DMS114 treated with DMSO at 0.1 percent for 48 hours (cell line): ENCODE results near the gene SNRNP40.
"Not testable (repeated sequence)": the region's sequence is repeated elsewhere in the genome, so short reads cannot be mapped to it uniquely, and the experiment has no call there.

ENCODE experiments used
- DNase-seq: peaks from one replicate; lab custom pipeline; 2025; ENCODE audit not compliant: unreplicated experiment; lab: John Stamatoyannopoulos, UW

SNRNP40 gene

DNA sequence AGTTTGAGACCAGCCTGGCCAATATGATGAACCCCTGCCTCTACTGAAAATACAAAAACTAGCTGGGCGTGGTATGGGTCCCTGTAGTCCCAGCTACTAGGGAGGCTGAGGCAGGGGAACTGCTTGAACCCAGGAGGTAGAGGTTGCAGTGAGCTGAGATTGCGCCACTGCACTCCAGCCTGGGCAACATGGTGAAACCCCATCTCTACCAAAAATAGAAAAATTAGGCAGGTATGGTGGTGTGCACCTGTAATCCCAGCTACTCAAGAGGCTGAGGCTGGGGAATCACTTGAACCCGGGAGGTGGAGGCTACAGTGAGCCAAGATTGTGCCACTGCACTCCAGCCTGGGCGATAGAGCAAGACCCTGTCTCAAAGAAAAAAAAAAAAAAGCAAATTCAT is 8.8 kb downstream of the SNRNP40 start:
- not testable (repeated sequence) for DNase-seq

DNA sequence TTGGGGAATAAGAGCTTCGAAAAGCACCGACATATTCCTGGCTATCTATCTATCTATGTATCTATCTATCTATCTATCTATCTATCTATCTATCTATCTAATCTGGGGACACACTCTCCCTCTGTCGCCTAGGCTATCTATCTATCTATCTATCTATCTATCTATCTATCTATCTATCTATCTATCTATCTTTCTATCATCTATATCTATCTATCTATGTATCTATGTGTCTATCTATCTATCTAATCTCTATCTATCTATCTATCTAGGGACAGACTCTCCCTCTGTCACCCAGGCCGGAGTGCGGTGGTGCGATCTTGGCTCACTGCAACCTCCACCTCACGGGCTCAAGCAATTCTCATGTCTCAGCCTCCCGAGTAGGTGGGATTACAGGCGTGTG is 14.2 kb downstream of the SNRNP40 start:
- not testable (repeated sequence) for DNase-seq

GRCh38 chr1:31273619-31274018 is 23.0 kb downstream of the SNRNP40 start:
- no peak for DNase-seq

DNA sequence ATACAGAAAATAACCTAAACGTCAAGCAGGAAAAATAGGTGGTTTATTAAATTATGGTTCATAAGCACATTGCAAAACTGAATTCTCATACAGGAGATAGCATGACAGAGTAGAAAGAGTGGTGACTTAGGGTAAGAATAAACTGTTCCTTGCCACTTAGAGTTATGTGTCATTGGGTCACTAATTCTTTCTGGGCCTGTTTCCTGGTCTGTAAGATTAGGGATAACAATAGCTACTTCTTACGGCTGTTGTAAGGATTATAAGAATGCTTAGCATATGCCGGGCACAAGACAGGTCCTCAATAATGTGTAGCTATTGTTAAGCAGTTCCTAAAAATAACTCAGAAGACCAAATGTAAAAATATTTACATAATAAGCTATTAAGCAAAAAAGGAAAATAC is 24.2 kb downstream of the SNRNP40 start:
- no peak for DNase-seq

GRCh38 chr1:31266547-31266946 is 30.0 kb downstream of the SNRNP40 start:
- no peak for DNase-seq

DNA sequence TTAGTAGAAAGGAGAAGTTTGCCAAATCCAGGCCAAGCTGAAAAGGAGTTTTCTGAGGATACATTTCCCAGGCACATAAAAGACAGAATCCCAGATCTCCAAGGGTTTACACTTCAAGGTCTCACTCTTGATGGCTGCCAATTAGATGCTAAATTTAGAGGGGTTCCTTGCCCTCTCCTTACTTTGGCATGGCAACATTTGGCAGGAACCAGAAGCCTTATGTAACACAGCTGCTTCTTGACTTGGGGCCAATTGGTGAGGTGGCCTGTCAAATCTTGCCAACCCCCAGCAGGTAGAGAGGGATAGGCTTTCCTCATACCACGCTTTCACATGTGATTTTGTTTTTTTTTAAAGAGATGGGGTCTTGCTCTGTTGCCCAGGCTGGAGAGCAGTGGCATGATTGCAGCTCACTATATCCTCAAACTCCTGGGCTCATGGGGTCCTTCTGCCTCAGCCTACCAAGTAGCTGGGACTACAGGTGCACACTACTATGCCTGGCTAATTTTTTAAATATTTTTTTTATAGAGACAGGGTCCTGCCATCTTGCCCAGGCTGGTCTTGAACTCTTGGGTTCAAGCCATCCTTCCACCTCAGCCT is 31.7 kb downstream of the SNRNP40 start:
- no peak for DNase-seq

DNA sequence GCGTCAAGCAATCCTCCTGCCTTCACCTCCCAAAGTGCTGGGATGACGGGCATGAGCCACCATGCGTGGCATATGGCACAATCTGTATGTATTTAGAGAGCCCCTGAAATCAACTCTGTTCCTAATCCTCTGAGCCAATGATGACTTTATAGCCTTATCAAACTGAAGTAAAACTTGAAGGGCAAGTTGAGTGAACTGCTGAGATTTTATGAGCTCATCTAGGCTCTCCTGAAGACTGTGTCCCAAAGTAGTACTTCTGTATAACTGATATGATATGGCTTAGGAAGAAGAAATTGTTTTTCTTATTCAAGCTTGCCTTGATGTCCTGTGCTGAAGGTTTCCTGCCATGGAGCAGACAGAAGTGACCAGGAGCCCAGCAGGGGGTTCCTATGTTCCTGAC is 33.2 kb downstream of the SNRNP40 start:
- no peak for DNase-seq

DNA sequence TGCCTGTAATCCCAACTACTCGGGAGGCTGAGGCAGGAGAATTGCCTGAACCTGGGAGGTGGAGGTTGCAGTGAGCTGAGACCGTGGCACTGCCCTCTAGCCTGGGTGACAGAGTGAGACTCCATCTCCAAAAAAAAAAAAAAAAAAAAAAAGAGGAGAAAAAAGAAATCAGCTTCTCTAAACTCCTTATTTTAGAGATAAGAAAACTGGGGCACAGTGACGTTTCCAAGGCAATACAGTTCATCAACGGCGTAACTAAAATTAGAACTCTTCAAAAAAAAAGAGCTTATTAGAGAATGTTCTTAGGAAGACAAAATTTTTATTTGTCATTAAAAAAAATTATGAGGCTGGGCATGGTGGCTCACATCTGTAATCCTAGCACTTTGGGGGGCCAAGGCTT is 34.2 kb downstream of the SNRNP40 start:
- DNase-seq: not testable (repeated sequence)

DNA sequence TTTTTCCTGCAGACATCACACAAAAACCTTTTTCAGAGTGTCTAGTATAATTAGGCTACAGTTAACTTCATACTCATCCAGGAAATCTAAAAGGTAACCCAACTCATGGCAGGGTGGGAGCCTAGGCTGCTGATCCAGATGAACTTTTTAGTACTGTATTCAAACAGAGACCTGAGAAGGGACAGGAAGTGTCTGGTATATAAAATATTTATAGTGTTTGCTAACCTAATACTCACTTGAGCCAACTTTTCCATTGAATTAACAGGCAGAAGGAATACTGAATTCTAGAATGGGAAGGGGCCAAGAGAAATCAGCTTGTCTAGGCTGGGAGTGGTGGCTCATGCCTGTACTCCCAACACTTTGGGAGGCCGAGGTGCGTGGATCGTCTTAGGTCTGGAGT is 34.7 kb downstream of the SNRNP40 start:
- DNase-seq: no peak

DNA sequence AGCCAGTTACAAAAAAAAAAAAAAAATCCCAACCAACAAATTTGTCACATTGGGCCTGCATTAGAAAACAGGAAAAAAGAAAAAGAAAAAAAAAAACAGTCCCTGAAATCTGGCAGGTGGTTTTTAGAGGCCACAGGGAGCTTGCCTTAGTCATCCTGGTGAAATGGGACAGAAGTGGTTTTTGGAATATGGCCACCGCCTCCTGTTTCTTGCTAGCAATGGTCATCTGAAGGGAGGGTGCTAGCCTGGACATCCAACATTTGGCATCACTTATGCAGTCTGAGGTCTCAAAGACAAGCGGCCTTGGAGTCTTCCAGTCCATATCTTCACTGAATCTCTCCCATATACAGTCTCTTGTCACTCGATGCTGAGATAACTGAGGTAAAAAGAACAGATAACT is 36.8 kb downstream of the SNRNP40 start:
- DNase-seq: no peak

DNA sequence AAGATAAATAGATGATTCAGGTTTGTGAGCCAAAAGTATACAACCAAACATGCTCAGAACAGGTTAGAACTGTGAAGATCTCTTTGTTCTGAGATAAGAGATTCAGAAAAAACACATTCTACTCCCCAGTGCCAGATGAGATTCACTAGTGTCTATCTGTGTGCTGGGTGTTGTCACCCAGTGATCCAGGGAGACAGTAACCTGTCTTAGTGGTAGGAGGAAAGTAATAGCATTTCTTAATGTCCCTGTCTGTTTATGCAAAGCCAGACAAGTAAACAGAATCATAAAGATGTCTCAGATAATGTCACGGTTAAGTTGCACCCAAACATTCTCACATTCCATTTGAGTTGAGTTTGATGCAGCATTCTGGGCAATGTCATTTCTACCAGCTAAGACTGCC is 38.0 kb downstream of the SNRNP40 start:
- no peak for DNase-seq

GRCh38 chr1:31257213-31257612 is 39.4 kb downstream of the SNRNP40 start:
- no peak for DNase-seq

DNA sequence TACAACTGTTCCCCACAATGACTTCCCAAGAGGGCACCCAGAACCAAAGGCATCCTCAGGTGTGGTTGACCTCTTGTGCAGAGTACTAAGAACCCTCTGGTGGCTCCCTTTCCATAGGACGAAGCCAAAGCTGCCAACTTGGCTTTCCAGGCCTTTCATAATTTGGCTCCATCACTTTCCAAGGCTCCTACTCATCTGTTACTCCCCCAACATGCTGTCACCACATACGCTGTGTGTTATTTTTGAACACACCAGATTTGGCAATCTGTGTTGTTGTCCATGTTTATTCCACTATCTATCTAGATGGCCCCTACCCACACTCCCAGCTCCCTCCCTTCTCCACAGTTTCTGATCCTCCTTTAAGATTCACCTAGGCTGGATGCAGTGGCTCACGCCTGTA is 46.7 kb downstream of the SNRNP40 start:
- DNase-seq: no peak

GRCh38 chr1:31248276-31248675 is 48.3 kb downstream of the SNRNP40 start:
- DNase-seq: no peak

- no peak for DNase-seq
Measured at GRCh38 chr1:31244326-31244725, 52.3 kb downstream of the SNRNP40 start.

- DNase-seq: no peak
Measured at GRCh38 chr1:31243501-31244286, 52.9 kb downstream of the SNRNP40 start.

DNA sequence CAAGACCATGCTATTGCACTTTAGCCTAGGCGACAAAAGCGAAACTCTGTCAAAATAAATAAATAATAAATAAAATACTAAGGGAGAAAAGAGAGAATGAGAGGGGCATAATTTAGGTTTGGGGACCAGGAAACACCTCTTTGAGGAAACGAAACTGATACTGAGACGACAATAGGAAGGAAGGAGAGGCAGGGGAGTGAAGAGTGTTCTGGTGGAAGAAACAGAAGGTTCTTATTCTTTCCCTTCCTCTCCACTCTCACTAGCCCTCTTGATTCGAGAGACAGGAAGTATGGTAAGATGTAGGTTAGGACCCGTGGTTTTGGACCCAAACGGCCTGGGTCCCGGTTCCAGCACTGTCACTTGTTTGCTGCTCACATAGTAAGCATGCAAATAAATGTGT is 55.3 kb downstream of the SNRNP40 start:
- no peak for DNase-seq

- no peak for DNase-seq
Measured at GRCh38 chr1:31239653-31240241, 56.8 kb downstream of the SNRNP40 start, which contains the start of gene NKAIN1. Gene NKAIN1 (minus strand): TSS chr1:31239887. CDS start chr1:31239547, 340 bp downstream.

GRCh38 chr1:31238986-31239613 is 57.5 kb downstream of the SNRNP40 start:
- peak; percentile 33 for DNase-seq

DNA sequence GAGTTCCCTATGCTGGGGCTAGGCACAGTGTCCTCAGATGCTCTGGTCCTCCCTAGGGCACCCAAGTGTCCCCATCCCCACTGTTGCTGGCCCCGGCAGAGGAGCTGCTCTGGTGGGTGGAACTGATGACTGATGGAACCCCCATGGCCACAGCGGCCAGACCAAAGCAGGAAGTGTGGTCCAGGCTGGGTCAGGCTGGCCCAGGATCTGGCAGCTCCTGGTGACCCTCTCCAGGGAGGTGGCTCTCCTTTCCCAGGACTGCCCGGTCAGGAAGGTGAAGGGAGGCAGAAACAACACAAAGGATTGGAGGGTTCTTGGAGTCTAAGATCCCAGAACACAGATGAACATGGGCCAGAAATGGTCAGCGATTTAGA is 58.0 kb downstream of the SNRNP40 start:
- DNase-seq: no peak

GRCh38 chr1:31234870-31235269 is 61.7 kb downstream of the SNRNP40 start:
- DNase-seq: no peak
